HL-60 (cell line): ENCODE data around the gene HOXB2.

Experiments used
- DNase-seq, 2 experiments: peaks; one replicate each; pipeline ENCODE4 v3.0.0-alpha.2; 2010 to 2020; ENCODE audit warnings: low read depth in 1 of 2, low spot score in 1 of 2
- H3K27ac ChIP-seq: fragments of 250-450 bp; sonication (Bioruptor Pico); replicated peaks from 2 replicates; pipeline ENCODE4 v1.5.1; 2020; ENCODE audit warnings: mild to moderate bottlenecking, moderate library complexity
- H3K27me3 ChIP-seq: fragments of 250-450 bp; sonication (Bioruptor Pico); 2 replicates; pipeline ENCODE4 v1.5.1; 2021; ENCODE audit warnings: mild to moderate bottlenecking, moderate library complexity; ENCODE audit not compliant: insufficient read depth, poor library complexity, severe bottlenecking
- H3K4me3 ChIP-seq: replicated peaks from 2 replicates; pipeline ENCODE4 v1.5.1; 2011; ENCODE audit warnings: mild to moderate bottlenecking, control low read depth, low read length; ENCODE audit not compliant: insufficient read depth
- CTCF ChIP-seq: IDR thresholded peaks from one replicate; pipeline ENCODE4 v1.5.1; 2011; ENCODE audit warnings: low read length, control low read depth, inconsistent platforms; ENCODE audit not compliant: insufficient read depth
- GABPA ChIP-seq: IDR thresholded peaks from 2 replicates; pipeline ENCODE4 v1.6.1; 2012; ENCODE audit warnings: low read depth
- POLR2AphosphoS5 ChIP-seq: IDR thresholded peaks from 2 replicates; pipeline ENCODE4 v1.6.1; 2012; ENCODE audit warnings: low read depth
- REST ChIP-seq: IDR thresholded peaks from 2 replicates; pipeline ENCODE4 v1.6.1; 2012; ENCODE audit warnings: low read depth; ENCODE audit not compliant: insufficient replicate concordance
- SPI1 ChIP-seq: IDR thresholded peaks from 2 replicates; pipeline ENCODE4 v1.6.1; 2012; ENCODE audit warnings: low read depth, mild to moderate bottlenecking, borderline replicate concordance

Gene HOXB2

GRCh38 chr17:48555258-48556228 lies 10.6 kb upstream of the HOXB2 start:
- H3K4me3 ChIP-seq = no peak overlapping the region
- peaks cover 39% of the 10 kb centered on the region for H3K27me3 ChIP-seq
- no peak overlapping the region for H3K27ac ChIP-seq
- no peak for DNase-seq
- TF ChIP-seq POLR2AphosphoS5 = no peak
- TF ChIP-seq REST = no peak
- no peak for TF ChIP-seq GABPA
- TF ChIP-seq CTCF = no peak
- TF ChIP-seq SPI1 = no peak

GRCh38 chr17:48554412-48555257 lies 9.7 kb upstream of the HOXB2 start:
- H3K27ac ChIP-seq = no peak overlapping the region
- no peak overlapping the region for H3K4me3 ChIP-seq
- DNase-seq = no peak
- H3K27me3 ChIP-seq = peaks cover 36% of the 10 kb centered on the region
- TF ChIP-seq GABPA = no peak
- TF ChIP-seq POLR2AphosphoS5 = no peak
- TF ChIP-seq CTCF = no peak
- no peak for TF ChIP-seq REST
- no peak for TF ChIP-seq SPI1

GRCh38 chr17:48553826-48554225 lies 8.9 kb upstream of the HOXB2 start:
- Histone ChIP-seq H3K4me3 (no peak overlapping the region), H3K27ac (no peak overlapping the region), H3K27me3 (peaks cover 34% of the 10 kb centered on the region)
- DNase-seq = no peak
- TF ChIP-seq POLR2AphosphoS5 (no peak), SPI1 (no peak), GABPA (no peak), REST (no peak), CTCF (no peak)
